ENCODE data around the gene DES.

DES gene

DNA sequence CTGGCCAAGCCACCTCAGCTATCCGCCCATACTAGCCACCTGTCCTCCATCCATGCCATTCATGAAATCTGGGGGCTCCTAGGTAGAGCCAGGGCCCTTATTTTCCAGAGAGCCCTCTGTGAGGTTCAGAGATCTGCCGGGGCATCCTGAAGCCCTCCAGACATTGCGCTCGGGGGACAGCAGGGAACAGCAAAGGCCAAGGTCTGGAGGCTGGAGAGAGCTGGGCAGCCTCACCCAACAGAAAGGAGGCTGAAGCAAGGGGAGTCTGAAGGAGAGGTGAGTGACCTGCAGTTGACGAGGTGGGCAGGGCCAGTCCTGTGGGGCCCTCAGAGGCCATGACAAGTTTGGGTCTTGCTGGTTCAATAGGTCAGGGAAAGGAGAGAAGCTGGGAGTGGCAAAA, 8.6 kb upstream of the DES start:
- Histone ChIP-seq H3K9ac (ENCODE audit: insufficient read length) (no peak overlapping the region), H3K4me3 (no peak overlapping the region), H3K36me3 (ENCODE audit: insufficient read depth, low read length) (no peaks in the 10 kb centered on the region), H3K9me3 (ENCODE audit: low read depth, low read length) (no peaks in the 10 kb centered on the region), H3K27ac (no peak overlapping the region)
- DNase-seq (ENCODE audit: low read depth, low spot score): no peak
- TF ChIP-seq POLR2AphosphoS5 (IDR thresholded peaks at IDR 0.05; ENCODE audit: borderline replicate concordance, low read depth, low read length) (no peak), FOXP2 (optimal IDR thresholded peaks at IDR 0.05; ENCODE audit: control extremely low read depth, extremely low read length, insufficient read depth) (no peak), EZH2 (IDR thresholded peaks at IDR 0.05) (no peak)

DNA sequence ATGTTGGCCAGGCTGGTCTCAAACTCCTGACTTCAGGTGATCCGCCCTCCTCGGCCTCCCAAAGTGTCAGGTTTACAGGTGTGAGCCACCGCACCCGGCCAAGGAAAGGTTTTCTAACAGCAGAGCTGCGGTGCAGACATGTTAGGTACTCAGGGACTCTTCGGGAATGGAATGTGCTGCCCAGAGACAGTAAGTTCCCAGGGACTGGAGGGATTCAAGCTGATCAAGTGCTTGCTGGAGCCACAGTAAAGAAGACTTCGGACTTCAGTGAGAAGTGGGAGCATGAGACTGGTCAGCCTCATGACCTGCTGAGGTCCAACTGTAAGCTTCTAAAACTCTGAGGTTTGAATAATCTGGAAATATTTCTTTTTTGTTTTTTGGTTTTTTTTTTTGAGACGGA, 7.8 kb upstream of the DES start:
- TF ChIP-seq FOXP2 (optimal IDR thresholded peaks at IDR 0.05; ENCODE audit: control extremely low read depth, extremely low read length, insufficient read depth) (no peak), EZH2 (IDR thresholded peaks at IDR 0.05) (no peak), POLR2AphosphoS5 (IDR thresholded peaks at IDR 0.05; ENCODE audit: borderline replicate concordance, low read depth, low read length) (no peak)
- H3K9ac ChIP-seq (ENCODE audit: insufficient read length): no peak overlapping the region
- DNase-seq (ENCODE audit: low read depth, low spot score): no peak
- H3K36me3 ChIP-seq (ENCODE audit: insufficient read depth, low read length): no peaks in the 10 kb centered on the region
- H3K9me3 ChIP-seq (ENCODE audit: low read depth, low read length): no peaks in the 10 kb centered on the region
- no peak overlapping the region for H3K4me3 ChIP-seq
- H3K27ac ChIP-seq: no peak overlapping the region

DNA sequence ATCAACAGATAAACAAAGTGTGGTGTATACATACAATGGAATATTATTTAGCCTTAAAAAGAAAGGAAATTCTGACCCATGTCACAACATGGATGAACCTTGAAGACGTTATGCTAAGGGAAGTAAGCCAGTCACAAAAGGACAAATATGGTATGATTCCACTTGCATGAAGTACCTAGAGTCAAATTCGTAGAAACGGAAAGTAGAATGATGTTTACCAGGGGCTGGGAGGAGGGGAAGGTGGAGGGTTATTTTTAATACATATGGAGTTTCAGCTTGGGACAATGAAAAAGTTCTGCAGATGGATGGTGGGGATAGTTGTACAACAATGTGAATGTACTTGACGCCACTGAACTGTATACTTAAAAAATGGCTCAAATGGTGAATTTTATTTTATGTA, 3.3 kb upstream of the DES start:
- no peaks in the 10 kb centered on the region for H3K9me3 ChIP-seq (ENCODE audit: low read depth, low read length)

DNA sequence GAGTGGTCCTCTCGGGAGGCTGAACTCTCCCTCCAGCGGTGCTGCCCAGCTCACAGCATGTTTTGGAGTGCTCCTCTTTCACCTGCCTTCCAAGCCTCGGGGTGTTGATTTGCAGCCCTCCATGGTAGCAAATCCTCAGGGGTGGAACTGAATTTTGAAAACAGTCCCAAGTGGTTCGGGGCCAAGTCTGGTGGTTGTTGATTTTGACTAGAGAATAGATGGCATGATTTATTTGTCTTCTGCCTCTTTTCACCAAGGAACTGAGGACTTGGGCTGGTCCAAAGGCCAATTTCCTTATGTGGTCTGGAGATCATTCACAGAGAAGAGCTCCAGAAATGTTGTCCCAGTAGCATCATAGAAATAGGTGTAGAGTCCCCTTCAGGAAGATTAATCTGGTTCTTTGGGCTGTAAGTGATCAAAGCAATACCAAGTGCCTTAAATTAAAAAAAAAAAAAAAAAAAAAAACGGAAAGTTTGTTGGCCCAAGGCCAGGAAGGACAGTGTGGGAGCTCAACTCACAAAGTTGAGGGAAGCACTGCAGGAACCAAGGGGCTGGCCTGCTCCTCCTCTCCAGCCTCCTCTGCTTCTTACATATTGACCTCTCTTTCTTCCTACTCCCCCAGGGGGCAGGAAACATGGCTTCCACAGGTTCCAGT, 2.5 kb upstream of the DES start:
- no peaks in the 10 kb centered on the region for H3K36me3 ChIP-seq (ENCODE audit: insufficient read depth, low read length)
- no peak overlapping the region for H3K27ac ChIP-seq
- TF ChIP-seq EZH2 (IDR thresholded peaks at IDR 0.05) (no peak), FOXP2 (optimal IDR thresholded peaks at IDR 0.05; ENCODE audit: control extremely low read depth, extremely low read length, insufficient read depth) (no peak), POLR2AphosphoS5 (IDR thresholded peaks at IDR 0.05; ENCODE audit: borderline replicate concordance, low read depth, low read length) (no peak)
- H3K9me3 ChIP-seq (ENCODE audit: low read depth, low read length): no peaks in the 10 kb centered on the region
- H3K4me3 ChIP-seq: no peak overlapping the region
- H3K9ac ChIP-seq (ENCODE audit: insufficient read length): no peak overlapping the region
- DNase-seq (ENCODE audit: low read depth, low spot score): no peak

More for the DNA sequence above, 3.3 kb upstream of the DES start:
- no peaks in the 10 kb centered on the region for H3K36me3 ChIP-seq (ENCODE audit: insufficient read depth, low read length)
- H3K27ac ChIP-seq: no peak overlapping the region
- no peak for DNase-seq (ENCODE audit: low read depth, low spot score)
- no peak for TF ChIP-seq POLR2AphosphoS5 (IDR thresholded peaks at IDR 0.05; ENCODE audit: borderline replicate concordance, low read depth, low read length)
- TF ChIP-seq FOXP2 (optimal IDR thresholded peaks at IDR 0.05; ENCODE audit: control extremely low read depth, extremely low read length, insufficient read depth): no peak
- TF ChIP-seq EZH2 (IDR thresholded peaks at IDR 0.05): no peak
- H3K9ac ChIP-seq (ENCODE audit: insufficient read length): no peak overlapping the region
- H3K4me3 ChIP-seq: no peak overlapping the region

DNA sequence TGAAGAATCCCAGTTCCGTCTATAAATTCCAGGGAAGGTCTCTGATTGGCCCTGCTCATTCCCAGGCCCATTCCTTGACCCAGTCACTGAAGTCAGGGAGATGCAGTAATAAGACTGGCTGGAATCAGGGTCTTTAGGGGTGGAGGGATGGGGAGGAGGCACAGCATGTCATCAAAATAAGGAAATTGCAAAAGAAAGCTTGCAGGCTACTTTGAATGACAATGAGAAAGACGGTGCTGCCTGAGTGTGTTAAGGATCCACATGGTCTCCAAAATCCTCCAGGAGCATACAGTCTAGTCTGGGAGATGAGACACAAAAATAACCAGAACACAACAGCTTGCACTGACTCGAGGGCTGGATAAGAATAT, 2.0 kb upstream of the DES start:
- Histone ChIP-seq H3K9me3 (ENCODE audit: low read depth, low read length) (no peaks in the 10 kb centered on the region), H3K9ac (ENCODE audit: insufficient read length) (no peak overlapping the region), H3K27ac (no peak overlapping the region), H3K4me3 (no peak overlapping the region), H3K36me3 (ENCODE audit: insufficient read depth, low read length) (no peaks in the 10 kb centered on the region)
- no peak for TF ChIP-seq FOXP2 (optimal IDR thresholded peaks at IDR 0.05; ENCODE audit: control extremely low read depth, extremely low read length, insufficient read depth)
- no peak for TF ChIP-seq POLR2AphosphoS5 (IDR thresholded peaks at IDR 0.05; ENCODE audit: borderline replicate concordance, low read depth, low read length)
- no peak for TF ChIP-seq EZH2 (IDR thresholded peaks at IDR 0.05)
- DNase-seq (ENCODE audit: low read depth, low spot score): no peak

DNA sequence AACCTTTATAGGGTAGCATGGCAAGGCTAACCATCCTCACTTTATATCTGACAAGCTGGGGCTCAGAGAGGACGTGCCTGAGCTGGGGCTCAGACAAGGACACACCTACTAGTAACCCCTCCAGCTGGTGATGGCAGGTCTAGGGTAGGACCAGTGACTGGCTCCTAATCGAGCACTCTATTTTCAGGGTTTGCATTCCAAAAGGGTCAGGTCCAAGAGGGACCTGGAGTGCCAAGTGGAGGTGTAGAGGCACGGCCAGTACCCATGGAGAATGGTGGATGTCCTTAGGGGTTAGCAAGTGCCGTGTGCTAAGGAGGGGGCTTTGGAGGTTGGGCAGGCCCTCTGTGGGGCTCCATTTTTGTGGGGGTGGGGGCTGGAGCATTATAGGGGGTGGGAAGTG, 1.2 kb upstream of the DES start:
- DNase-seq (ENCODE audit: low read depth, low spot score): no peak
- Histone ChIP-seq H3K9ac (ENCODE audit: insufficient read length) (no peak overlapping the region), H3K27ac (no peak overlapping the region), H3K4me3 (no peak overlapping the region), H3K9me3 (ENCODE audit: low read depth, low read length) (no peaks in the 10 kb centered on the region), H3K36me3 (ENCODE audit: insufficient read depth, low read length) (no peaks in the 10 kb centered on the region)
- no peak for TF ChIP-seq POLR2AphosphoS5 (IDR thresholded peaks at IDR 0.05; ENCODE audit: borderline replicate concordance, low read depth, low read length)

DNA sequence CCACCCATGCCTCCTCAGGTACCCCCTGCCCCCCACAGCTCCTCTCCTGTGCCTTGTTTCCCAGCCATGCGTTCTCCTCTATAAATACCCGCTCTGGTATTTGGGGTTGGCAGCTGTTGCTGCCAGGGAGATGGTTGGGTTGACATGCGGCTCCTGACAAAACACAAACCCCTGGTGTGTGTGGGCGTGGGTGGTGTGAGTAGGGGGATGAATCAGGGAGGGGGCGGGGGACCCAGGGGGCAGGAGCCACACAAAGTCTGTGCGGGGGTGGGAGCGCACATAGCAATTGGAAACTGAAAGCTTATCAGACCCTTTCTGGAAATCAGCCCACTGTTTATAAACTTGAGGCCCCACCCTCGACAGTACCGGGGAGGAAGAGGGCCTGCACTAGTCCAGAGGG, 803 bp upstream of the DES start:
- TF ChIP-seq EZH2 (IDR thresholded peaks at IDR 0.05): no peak
- no peak for TF ChIP-seq FOXP2 (optimal IDR thresholded peaks at IDR 0.05; ENCODE audit: control extremely low read depth, extremely low read length, insufficient read depth)
- Histone ChIP-seq H3K27ac (no peak overlapping the region), H3K9ac (ENCODE audit: insufficient read length) (no peak overlapping the region), H3K36me3 (ENCODE audit: insufficient read depth, low read length) (no peaks in the 10 kb centered on the region), H3K4me3 (no peak overlapping the region), H3K9me3 (ENCODE audit: low read depth, low read length) (no peaks in the 10 kb centered on the region)
- no peak for DNase-seq (ENCODE audit: low read depth, low spot score)

DNA sequence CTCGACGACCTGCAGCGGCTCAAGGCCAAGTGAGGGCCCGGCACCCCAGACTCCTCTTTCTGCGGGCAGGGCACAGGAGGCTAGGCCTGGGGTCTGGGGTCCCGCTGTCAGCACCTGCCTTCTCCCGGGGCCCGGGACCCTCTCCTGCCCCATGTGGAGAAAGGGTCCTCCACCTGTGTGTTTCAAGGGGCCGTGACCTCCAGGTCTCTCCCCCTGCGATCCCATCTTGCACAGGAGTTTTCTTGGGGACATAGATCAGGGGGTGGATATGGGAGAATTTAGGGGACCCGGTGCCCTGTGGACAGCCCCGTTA, 791 bp downstream of the DES start:
- Histone ChIP-seq H3K9ac (ENCODE audit: insufficient read length) (no peak overlapping the region), H3K36me3 (ENCODE audit: insufficient read depth, low read length) (no peaks in the 10 kb centered on the region)
- TF ChIP-seq FOXP2 (optimal IDR thresholded peaks at IDR 0.05; ENCODE audit: control extremely low read depth, extremely low read length, insufficient read depth) (no peak), EZH2 (IDR thresholded peaks at IDR 0.05) (no peak), POLR2AphosphoS5 (IDR thresholded peaks at IDR 0.05; ENCODE audit: borderline replicate concordance, low read depth, low read length) (no peak)

DNA sequence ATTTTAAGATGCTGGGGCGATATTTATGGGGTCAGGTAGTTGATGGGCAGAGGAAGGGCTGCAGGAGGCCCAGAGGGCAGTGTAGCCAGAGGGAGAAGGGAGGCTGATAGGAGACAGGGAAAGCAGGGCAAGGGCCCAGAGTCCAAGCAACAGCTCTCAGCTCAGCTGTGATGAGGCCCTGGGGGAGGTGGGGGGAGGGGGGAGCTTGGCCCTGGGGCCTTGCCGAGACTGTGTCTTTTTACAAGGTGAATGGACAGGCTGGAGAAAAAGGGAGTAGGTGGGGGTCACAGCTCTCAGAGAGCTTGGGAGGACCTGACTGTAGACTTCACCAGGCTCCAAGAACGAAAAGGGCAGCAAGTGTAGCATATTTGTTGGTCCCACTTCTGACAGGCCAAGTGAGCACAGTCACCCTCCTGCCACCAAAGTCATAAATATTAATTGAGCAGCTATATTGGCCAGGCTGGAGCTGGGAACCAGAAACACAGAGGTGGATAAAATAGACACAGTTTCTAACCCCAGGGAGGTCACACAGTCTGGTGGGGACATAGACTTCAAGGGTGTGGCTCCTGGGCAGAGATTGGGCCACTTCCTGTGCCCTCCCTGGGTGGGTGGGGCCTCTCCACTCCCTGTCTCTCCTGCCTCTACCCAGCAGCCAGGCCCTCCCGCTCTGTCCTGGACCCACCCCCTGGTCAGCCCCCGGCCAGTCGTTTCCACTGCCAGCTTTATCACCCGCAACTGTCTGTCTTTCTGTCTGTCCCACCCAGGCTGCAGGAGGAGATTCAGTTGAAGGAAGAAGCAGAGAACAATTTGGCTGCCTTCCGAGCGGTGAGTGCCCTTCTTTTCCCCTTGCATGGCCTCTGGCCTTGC, 1.4 kb downstream of the DES start:
- no peak for TF ChIP-seq POLR2AphosphoS5 (IDR thresholded peaks at IDR 0.05; ENCODE audit: borderline replicate concordance, low read depth, low read length)
- TF ChIP-seq EZH2 (IDR thresholded peaks at IDR 0.05): no peak
- TF ChIP-seq FOXP2 (optimal IDR thresholded peaks at IDR 0.05; ENCODE audit: control extremely low read depth, extremely low read length, insufficient read depth): no peak
- Histone ChIP-seq H3K9ac (ENCODE audit: insufficient read length) (no peak overlapping the region), H3K9me3 (ENCODE audit: low read depth, low read length) (no peaks in the 10 kb centered on the region), H3K36me3 (ENCODE audit: insufficient read depth, low read length) (no peaks in the 10 kb centered on the region), H3K27ac (no peak overlapping the region), H3K4me3 (no peak overlapping the region)
- DNase-seq (ENCODE audit: low read depth, low spot score): no peak

More for the DNA sequence above, 791 bp downstream of the DES start:
- DNase-seq (ENCODE audit: low read depth, low spot score): no peak
- no peak overlapping the region for H3K27ac ChIP-seq
- no peak overlapping the region for H3K4me3 ChIP-seq
- H3K9me3 ChIP-seq (ENCODE audit: low read depth, low read length): no peaks in the 10 kb centered on the region
